DOHH2 (cell line): ENCODE measurements around the gene ZFAND2B.

Experiments
- CTCF ChIP-seq: fragments of 200-600 bp; sonication (generic); IDR thresholded peaks from one replicate; pipeline ENCODE4 v1.5.1; 2014; ENCODE audit warnings: antibody characterized with exemption, mild to moderate bottlenecking, low read depth, low read length; ENCODE audit not compliant: poor library complexity, severe bottlenecking
- EZH2phosphoT487 ChIP-seq: fragments of 200-600 bp; sonication (generic); IDR thresholded peaks from 2 replicates; pipeline ENCODE4 v1.6.1; 2017; ENCODE audit warnings: borderline replicate concordance, mild to moderate bottlenecking, antibody characterized with exemption, low read length, moderate library complexity, mixed read lengths

GRCh38 chr2:219218217-219218731 lies 11.7 kb downstream of the ZFAND2B start:
- no peak for TF ChIP-seq CTCF
- no peak for TF ChIP-seq EZH2phosphoT487
